ENCODE results near the gene MDFIC.

Gene MDFIC

DNA sequence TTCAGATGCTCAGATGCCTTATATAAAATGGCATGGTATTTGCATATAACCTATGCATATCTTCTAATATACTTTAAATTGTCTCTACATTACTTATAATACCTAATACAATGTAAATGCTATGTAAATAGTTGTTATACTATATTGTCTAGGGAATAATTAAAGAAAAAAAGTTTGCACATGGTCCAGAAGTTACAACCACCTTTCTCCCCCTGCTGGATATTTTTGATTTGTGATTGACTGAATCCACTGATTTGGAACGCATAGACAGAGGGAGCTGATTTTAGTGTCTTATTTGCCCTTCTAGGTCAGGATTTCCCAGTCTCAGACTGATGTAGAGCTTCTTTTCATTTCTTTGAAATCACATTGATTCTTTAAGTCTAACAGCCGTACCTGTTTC lies 31.8 kb downstream of the MDFIC start:
- DNase-seq (ENCODE audit: low spot score) = no peak

DNA sequence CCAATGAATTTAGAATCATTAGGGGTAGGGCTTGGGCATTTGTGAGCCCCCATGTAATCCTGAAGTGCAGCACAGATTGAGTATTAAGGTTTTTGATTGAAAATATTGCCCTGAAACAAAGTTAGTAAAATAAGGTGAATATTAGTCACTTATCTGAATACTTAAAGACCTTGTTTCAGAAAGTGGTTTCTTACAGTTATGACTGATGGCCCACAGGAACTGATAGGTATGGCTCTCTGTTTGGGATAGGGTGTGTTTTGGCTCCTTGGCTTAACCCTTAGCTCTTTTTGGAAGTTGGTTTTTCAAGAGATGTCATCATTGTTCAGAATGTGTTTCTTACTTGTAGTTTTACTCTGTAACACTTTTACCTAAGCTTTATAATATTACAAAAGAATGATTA lies 34.8 kb downstream of the MDFIC start:
- no peak for DNase-seq (ENCODE audit: low spot score)

DNA sequence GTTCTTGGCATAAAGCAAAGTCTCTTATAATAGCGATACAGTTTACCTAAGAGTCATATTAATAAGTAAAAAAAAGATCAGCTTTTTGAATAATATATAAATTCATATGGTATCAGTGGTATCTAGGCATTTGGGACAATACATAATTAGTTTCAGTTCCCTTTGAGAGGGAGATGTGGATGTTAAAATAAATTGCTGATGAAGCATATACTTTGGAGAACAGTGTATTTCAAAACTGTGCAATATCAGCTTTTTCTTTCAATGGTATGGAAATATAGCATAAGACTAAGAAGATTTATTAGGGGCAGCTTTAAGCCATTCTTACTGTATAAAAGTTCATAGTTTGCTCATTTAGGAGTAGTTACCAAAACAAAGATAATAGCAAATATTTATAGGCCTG lies 35.5 kb downstream of the MDFIC start:
- no peak for DNase-seq (ENCODE audit: low spot score)

DNA sequence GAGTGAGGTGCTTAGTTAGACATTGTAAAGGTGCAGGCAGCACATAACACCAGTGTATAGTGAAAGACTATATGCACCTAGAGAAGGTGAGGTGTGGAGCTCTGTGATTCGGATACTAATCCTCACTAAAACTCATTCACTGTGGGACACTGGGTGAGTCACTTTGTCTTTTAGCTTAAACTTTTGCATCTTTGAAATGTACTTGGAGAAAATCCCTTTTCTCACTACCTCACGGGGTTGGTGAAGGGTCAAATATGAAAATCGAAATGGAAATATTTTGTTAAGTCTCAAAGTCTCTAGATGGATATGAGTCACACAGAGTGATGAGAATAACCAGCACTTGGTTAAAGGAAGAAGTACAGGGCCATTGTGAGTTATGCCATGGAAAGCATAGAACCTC lies 38.0 kb downstream of the MDFIC start:
- no peak for DNase-seq (ENCODE audit: low spot score)

DNA sequence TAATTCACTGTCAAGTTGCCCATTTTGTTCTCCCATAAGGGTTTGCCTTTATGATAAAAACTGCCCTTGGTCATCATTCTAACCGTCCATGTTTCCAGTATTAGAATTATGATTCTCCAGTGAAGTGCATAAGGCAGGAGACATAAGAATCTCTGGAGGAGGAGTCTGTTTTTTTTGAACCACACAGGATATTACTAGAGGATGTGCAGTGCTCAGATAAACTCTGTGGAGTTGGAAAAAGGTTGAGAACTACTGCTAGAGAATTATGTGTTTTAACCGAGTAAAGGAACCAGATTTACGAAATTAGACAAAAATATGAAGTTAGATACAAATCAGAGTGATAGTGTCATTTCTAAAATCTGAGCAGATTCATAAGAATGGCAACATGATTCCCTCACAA lies 40.5 kb downstream of the MDFIC start:
- DNase-seq (ENCODE audit: low spot score) = no peak

DNA sequence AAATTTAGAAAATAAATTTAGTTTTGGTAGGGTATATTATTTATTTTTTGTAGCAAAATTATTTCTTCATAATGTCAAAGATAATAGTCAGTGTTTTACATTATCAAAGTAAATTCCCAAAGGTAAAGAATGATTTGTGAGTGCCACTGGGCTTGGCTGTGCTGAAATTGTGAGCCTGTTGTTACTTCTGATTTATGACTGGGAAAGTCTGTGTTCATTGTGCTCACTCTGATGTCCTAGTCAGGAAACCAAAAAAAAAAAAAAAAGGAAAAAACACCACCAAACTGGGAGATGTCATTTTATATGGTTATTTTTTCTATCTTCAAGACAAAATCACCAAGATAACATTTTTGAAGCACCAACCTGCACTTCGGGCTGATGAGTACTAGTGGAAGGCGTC lies 44.3 kb downstream of the MDFIC start:
- DNase-seq (ENCODE audit: low spot score) = no peak

DNA sequence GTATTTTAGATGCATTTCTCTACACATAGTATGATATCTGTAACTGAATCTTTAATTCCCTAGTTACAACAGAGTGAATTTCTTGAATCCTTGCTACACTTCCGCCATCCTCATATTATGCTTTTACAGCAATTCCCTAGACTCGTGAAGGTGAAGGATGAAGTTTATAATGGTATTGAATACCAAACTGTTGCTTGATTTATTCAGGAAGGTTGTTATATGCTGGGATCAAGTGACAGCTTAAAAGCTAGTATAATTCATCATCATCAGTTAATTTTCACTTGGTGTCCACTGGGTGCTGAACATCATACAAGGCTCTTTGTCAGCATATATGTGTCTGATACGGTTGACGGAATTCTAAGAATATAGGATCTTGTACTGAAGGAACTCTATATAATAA lies 47.2 kb downstream of the MDFIC start:
- DNase-seq (ENCODE audit: low spot score) = no peak

DNA sequence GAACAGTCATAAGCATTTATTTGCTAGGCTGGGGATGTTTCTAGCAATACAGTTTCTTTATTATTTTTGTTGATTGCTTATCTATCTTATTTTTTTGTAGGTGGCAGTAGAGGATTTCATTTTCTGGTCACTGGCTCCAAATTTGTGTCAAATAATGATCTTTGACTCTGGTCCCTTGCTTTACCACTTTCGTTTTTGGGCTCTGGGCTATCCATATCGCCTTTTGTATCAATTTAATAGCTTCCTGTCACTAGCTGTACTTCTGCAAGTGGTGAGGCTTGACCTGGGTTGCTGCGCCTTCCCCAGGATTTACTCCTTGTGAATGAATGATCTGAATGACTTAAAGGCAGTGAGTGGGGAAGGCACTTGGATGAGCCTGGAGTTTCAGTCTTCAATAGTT lies 48.4 kb downstream of the MDFIC start:
- DNase-seq (ENCODE audit: low spot score) = no peak

DNA sequence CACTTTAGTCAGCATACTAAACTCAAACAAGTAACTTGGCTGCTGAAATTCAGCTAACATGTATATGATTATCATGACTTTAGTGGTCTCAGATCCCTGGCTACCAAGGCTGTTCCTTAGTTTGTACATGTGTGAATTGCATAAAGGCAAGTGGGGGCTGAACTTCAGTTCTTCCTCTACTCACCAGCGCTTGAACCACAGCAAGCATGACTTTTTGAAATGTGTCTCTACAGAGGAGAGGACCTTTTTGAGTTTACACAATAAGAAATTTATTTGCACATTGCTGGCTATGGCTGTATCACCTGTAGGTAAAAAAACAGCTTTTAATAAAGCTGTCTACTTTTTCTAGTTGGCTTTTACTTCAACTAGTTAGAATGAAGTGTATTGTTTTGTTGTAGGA lies 48.8 kb downstream of the MDFIC start:
- DNase-seq (ENCODE audit: low spot score) = no peak

DNA sequence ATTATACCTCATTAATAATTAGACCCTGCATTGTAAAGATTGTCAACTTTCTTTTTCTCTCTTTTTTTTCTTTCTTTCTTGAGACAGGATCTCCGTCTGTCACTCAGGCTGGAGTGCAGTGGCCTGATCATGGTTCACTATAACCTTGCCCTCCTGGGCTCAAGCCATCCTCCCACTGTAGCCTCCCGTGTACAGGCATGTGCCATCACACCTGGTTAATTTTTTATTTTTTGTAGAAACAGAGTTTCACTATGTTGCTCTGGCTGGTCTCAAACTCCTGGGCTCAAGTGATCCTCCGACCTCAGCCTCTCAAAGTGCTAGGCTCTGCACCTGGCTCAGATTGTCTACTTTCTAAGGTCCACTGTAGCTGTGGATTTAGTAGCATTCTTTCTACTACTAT lies 50.7 kb downstream of the MDFIC start:
- DNase-seq (ENCODE audit: low spot score) = no peak

DNA sequence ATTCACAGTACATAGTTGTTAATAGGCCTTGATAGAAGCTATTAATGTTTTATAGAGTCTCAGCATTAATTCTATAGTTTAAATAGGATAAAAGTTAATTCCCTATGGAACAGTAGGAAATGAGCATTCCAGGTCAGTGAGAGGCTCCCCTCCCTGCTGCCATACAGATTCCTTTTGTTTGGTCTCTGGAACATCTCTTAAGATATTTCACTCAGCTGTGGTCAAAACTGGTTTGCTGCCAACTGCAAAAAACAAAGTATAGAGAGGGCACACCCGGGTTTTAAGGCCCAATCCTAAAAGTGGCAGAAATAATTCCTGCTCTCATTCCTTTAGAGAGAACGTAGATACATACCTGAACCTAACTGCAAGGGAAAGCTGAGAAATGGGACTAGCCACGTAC lies 51.3 kb downstream of the MDFIC start:
- DNase-seq (ENCODE audit: low spot score) = no peak

DNA sequence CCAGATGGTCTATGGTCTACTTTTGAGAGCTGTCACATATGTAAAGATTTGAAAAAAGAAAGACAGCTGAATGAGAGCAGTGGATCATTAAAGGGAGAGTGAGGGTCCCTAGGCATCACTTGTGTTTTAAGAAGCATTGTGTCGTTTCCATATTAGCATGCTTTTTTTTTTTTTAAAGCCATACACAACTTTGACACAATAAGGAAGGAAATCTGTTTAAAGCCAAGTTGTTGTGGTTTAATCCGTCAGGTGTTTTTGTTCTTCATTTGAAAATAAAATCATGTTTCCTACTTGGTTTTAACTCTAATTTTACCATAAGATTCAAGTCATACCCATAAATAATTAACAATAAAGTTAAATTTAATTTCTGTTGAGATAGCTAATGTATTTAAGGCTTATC lies 53.5 kb downstream of the MDFIC start:
- no peak for DNase-seq (ENCODE audit: low spot score)

DNA sequence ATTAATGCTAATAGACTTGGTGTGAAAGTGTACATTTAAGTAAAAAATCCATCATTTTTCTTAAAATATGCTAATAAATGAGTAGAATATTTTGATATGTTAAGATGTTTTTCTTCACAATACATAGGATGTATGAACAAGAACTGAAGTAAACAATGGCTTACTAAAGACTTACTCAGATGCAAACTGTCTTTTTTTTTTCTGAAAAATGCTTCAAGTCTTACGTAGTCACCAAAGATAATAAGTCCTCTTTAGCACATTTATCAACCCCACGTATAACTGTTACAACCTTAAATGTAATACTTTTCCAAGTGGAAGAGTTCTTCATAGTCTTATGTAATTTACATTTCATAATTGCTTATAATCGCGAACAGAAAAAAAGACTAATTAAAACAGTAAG lies 54.8 kb downstream of the MDFIC start:
- DNase-seq (ENCODE audit: low spot score) = no peak

DNA sequence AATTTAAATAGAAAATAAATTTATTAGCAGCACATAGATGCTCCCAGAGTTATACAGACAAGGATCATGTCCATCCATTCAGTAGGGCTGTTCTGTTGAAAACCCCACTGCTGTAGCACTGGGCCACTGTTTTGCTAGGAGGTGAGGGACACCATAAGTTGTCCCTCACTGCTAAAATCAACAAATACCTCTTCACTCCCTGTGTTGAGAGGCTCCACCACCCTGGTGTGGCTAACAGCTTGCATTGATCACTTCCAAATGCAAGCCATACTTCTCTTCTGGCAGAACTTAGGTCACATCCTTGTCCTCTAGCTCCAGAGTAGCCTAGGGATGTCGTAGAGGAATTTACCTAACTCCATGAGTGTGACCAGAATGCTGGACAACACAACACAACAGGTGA lies 55.4 kb downstream of the MDFIC start:
- DNase-seq (ENCODE audit: low spot score) = no peak

DNA sequence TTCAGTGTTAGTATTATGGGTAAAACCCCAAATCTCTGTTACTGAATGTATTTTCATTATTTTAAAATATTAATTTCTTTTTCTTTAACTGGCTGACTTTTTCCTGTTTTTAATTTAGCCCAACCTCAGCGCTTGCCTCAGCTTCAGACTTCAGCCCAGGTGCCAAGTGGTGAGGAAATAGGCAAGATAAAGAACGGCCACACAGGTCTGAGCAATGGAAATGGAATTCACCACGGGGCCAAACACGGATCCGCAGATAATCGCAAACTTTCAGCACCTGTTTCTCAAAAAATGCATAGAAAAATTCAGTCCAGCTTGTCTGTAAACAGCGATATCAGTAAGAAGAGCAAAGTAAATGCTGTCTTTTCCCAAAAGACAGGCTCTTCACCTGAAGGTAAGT lies 57.5 kb downstream of the MDFIC start:
- peak; percentile 56 for DNase-seq (ENCODE audit: low spot score)

DNA sequence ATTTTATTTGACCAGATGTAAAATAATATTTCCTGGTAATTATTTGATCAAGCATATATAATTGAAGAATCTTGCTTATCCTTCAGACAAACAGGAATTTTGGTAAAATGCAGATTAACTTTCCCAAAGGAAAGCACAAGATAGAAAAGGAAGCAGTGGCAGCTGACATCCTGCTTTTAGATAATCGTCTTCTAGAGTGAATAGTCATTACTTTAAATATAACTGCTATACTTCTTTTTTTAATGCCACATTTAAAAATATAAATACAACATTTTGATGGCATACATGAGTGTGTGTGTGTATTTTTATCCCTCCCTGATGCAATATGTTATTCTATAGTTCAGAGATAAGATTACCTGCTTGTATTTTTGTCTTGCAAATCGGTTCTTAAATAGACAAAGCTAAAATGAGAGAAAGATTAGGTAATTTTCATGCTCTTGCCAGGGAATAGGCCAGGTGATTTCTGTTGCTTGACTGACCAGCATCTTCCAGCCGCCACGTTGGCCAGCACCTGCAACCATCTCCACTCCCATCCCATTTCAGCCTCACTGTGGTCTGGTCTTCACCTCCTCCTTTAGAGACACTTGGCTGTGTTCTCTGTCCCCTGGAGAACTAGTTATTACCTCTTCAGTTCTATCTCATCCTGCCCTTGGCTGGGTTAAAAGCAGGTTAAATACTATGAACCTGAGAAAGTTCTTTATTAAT lies 58.1 kb downstream of the MDFIC start:
- no peak for DNase-seq (ENCODE audit: low spot score)

DNA sequence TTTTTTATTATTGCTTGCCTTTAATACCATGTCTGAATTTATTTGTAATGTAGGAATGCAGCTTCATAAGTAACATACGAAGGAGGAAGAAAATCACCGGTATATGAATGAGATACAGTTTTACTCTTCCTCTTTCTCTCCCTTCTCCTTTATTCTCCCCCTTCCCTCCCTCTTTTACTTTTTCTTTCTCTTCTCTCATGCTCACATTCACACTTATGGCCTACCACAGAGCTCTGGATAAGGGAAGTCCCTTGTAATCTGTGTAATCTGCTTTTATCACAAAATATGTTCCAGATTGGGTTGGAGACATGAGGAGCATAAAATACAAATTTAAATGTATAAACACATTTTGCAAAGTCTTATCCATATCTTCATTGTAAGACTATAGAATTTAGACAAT lies 59.4 kb downstream of the MDFIC start:
- no peak for DNase-seq (ENCODE audit: low spot score)

DNA sequence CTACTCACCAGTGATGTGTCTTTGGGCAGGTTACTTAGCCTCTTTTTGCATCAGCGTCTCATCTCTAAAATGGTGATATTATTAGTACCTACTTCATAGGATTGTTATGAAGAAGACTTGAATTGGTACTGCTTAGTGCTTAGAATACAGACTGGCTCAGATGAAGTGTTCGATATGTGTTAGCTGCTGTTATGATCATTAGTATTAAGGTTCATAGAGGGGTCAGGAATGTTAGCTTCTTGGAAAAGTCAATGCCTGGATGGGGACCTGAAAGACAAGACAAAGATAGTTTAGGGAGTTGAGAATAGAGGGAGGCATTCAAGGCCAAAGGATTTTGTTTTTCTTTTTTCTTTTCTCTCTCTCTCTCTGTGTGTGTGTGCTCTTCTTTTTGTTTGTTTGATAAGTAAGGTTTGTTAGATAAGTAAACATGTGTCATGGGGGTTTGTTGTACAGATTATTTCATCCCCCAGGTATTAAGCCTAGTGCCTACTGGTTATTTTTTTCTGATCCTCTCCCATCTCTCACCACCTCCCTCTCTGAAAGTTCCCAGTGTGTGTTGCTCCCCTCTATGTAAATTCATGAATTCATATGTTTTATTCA lies 63.3 kb downstream of the MDFIC start:
- DNase-seq (ENCODE audit: low spot score) = no peak

DNA sequence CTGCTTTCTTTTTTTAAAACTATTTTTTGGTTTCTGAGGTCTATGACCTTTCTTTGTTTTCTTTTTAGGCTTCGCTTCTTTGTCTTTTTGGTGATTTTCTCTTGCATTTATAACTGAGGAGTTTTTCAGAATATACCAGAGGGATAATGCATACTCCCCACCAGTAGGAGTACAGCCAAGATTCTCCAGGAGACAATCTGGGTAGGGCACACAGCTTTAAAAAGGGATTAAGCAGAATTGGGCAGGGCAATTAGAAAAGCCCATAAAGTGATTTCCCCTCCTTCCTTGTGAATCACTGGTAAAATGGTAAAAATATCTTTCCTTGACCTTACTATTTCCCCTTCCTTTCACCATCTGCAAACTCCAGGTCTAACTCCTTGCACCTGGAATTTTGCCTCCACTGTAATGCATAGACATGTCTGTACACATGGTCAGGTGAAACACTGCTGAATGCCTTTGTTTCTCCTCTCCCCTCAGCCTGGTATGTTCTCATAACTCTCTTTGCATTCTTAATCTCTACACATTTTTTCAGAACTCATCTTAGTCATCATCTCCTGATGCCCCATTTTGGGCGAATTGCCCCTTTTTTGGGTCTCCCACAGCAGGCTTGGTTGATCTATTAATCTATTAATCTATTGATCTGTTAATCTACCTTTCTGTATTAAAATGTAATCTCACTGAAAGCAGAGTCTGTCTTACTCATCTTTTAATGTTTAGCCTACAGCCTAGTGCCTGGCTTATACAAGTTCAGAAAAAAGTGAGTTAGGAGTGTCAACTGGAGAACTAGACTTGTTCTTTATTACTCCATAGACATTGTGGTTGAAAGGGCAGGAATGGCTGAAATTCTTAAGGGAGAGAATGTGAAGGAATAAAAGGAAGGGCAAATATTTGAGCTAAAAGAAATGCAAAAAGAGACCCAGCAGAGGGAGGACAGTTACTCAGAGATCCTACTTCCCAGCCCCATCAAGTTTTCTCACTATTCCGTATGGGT lies 64.6 kb downstream of the MDFIC start:
- DNase-seq (ENCODE audit: low spot score) = no peak

DNA sequence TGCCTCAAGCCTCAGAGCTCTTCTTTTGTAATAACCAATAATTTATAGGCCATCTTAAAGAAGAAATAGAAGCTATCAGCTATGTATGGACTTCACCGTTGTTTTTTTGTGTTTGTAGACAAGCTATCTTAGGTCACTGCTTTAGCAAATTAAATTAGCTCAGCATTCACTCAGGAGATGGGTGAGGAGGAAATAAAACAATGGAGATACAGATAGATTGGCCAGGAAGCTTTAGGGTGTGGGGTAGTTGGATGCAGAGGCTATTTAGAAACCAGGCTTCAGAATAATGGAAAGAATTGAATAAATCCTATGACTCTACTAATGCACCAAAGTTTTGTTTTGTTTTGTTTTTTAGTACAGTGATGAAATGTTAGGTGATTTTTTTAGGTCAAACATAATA lies 66.1 kb downstream of the MDFIC start:
- DNase-seq (ENCODE audit: low spot score) = no peak

DNA sequence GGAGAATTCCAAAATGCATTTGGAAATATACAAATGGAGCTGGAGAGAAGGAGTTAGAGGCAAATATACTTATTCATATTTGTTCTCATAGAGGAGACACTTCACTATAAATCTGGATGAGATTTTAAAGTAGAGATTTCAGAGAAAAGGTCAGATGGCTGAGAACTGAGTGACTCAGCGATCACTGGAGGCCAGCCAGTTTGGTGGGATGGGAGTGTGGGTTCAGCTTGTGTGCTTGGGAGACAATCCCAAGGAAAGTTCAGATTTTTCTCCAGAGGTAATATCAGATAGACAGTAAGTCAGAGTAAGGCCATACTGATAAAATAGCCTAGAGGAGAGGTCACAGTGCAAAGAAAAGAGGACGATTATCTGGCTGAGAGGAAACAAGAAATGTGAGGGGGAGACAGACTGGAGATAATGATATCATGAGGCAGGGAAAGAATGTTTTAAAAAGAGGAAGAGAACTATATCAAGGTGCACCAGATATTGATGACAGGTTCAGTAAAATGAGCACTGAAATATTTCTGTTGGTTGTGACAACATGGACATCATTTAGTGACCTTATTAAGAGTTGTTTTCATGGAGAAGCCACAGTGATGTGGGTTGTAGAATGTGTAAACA lies 67.0 kb downstream of the MDFIC start:
- no peak for DNase-seq (ENCODE audit: low spot score)

DNA sequence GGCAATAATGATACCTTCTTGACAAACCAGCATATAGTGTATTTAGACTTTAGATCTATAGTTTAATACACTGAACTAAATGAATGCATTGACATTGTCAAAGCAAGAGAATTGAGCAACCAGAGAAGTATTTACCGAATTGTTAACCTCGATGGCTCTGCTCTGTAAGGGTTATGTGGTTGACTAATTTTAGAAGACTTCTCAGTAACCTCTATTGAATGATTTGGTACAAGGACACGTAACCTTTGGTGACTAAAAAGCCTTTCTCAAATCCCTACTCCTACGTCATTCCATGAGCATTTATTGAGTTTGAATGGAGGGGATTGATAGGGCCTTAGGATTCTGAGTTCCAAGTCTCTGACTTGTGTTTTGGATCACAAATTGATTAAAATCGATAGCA lies 67.6 kb downstream of the MDFIC start:
- DNase-seq (ENCODE audit: low spot score) = no peak
